Lower lobe of right lung (tissue), 2 donors: ENCODE measurements around the gene NPHS2. TPM values are rescaled to one million over a fixed set of nuclear protein-coding genes. Genes with fewer than 3 reads are reported as not detected.

Experiments
- ATAC-seq, 2 donors: fragments of 200-7000 bp; cut with Tn5 transposase; one replicate each; pipeline ENCODE4 v1.9.1; 2020 to 2022; ENCODE audit warnings: mild to moderate bottlenecking in 2 of 2, moderate library complexity in 2 of 2
- DNase-seq: peaks from one replicate; pipeline ENCODE4 v3.0.0-alpha.2; 2020
- H3K27ac ChIP-seq: fragments of 200-600 bp; one replicate; pipeline ENCODE4 v1.8.0; 2022
- H3K27me3 ChIP-seq: fragments of 200-600 bp; one replicate; pipeline ENCODE4 v1.8.0; 2022; ENCODE audit warnings: low read depth
- H3K36me3 ChIP-seq: fragments of 200-600 bp; one replicate; pipeline ENCODE4 v1.8.0; 2022; ENCODE audit warnings: mild to moderate bottlenecking
- H3K4me1 ChIP-seq: fragments of 200-600 bp; one replicate; pipeline ENCODE4 v1.8.0; 2022
- H3K4me3 ChIP-seq: fragments of 200-600 bp; one replicate; pipeline ENCODE4 v1.8.0; 2022; ENCODE audit warnings: mild to moderate bottlenecking
- H3K9me3 ChIP-seq: fragments of 200-600 bp; one replicate; pipeline ENCODE4 v1.8.0; 2022
- CTCF ChIP-seq: fragments of 200-600 bp; IDR thresholded peaks from one replicate; pipeline ENCODE4 v1.8.0; 2022; ENCODE audit warnings: antibody characterized with exemption, mild to moderate bottlenecking
- intact Hi-C: fragments of 100-400 bp; cut with DNase I; formaldehyde crosslinking; loops from one replicate; pipeline ENCODE4 v1.11.0; 2022
- total RNA-seq: library from RNA; stranded (reverse); fragmentation: NEBNext Ultra II Directional; extraction: Animal tissue kit (Norgen Biotek cat#: 25700); gene quantifications from one replicate; pipeline ENCODE4 v1.2.1, GENCODE V29; 2021
- donor health status: DM: no; HTN: yes; CAD: no; lungs with severe emphysema.

NPHS2 gene
- total RNA-seq, 1 donor from 2014 or later: not detected

GRCh38 chr1:179591592-179592580, 16.1 kb upstream of the NPHS2 start, which contains the start of gene TDRD5:
Gene TDRD5, plus strand, starts transcription at chr1:179591832. Its CDS starts 784 bp downstream, at chr1:179592616.
- intact Hi-C loops: no loop called here
- Histone ChIP-seq H3K36me3 (no peaks in the 10 kb centered on the region), H3K4me1 (no peaks in the 10 kb centered on the region), H3K27me3 (peaks cover 12% of the 10 kb centered on the region), H3K4me3 (peak within 1 kb of the TSS; percentile 27), H3K9me3 (no peaks in the 10 kb centered on the region), H3K27ac (no peak within 1 kb of the TSS)
- no peak for TF ChIP-seq CTCF
- peak; percentile 57 for DNase-seq
- peak; percentile 63 to 65 for ATAC-seq

DNA sequence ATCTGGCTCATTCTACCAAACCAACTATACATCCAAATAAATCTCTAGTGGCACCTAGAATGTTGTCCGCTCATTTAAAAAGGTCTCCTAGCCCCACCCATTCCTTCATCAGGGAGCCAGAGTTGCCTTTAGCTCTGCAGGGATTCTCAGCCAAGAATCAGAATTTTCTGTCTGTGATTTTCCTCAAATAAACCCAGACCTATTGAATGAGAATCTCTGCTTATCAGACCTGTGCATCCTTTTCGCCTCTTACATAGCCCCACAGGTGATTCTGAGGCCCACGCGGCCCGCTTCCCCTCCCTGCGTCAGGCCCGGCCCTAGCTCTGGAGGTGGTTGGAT, 15.5 kb upstream of the NPHS2 start:
- H3K27ac ChIP-seq: no peak overlapping the region
- peak overlapping the region; percentile 27 for H3K4me3 ChIP-seq
- H3K27me3 ChIP-seq: peaks cover 16% of the 10 kb centered on the region
- H3K36me3 ChIP-seq: no peaks in the 10 kb centered on the region
- no peak for DNase-seq
- TF ChIP-seq CTCF: no peak
- ATAC-seq: no peak
- H3K4me1 ChIP-seq: peaks cover 3% of the 10 kb centered on the region
- intact Hi-C loops: no loop called here
- H3K9me3 ChIP-seq: no peaks in the 10 kb centered on the region

DNA sequence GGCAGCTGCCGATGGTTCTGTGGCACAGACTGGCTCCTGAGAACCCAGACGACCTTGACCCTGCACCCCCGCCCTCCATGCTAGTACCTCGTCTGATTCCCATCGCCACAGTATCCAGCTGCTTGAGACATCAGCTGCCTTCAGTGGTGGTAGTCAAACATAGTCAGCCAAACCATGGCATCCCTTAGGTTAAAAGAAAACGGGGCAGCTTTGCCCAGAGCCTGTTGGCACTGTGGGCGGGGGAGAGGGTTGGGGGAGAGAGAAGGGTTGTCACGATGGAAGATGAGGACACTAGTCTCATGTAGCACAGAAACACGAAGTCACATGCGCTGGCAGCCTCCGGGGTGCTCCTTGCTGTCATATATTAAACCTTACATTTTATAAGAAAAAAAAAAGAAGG, 14.9 kb upstream of the NPHS2 start:
- Histone ChIP-seq H3K9me3 (no peaks in the 10 kb centered on the region), H3K4me3 (no peak overlapping the region), H3K27me3 (peaks cover 19% of the 10 kb centered on the region), H3K36me3 (no peaks in the 10 kb centered on the region), H3K4me1 (peaks cover 5% of the 10 kb centered on the region), H3K27ac (no peak overlapping the region)
- intact Hi-C loops: no loop called here
- DNase-seq (no peak), ATAC-seq (no peak)
- TF ChIP-seq CTCF: no peak

GRCh38 chr1:179589509-179589908, 13.8 kb upstream of the NPHS2 start:
- no peak for DNase-seq
- Histone ChIP-seq H3K36me3 (no peaks in the 10 kb centered on the region), H3K27me3 (peaks cover 19% of the 10 kb centered on the region), H3K4me3 (no peak overlapping the region), H3K9me3 (no peaks in the 10 kb centered on the region), H3K4me1 (peaks cover 5% of the 10 kb centered on the region), H3K27ac (no peak overlapping the region)
- no peak for ATAC-seq
- intact Hi-C loops: no loop called here
- no peak for TF ChIP-seq CTCF

- DNase-seq (no peak), ATAC-seq (no peak)
- H3K36me3 ChIP-seq: no peaks in the 10 kb centered on the region
- H3K27ac ChIP-seq: no peak overlapping the region
- no peak overlapping the region for H3K4me3 ChIP-seq
- intact Hi-C loops: no loop called here
- H3K4me1 ChIP-seq: peaks cover 5% of the 10 kb centered on the region
- H3K27me3 ChIP-seq: peaks cover 20% of the 10 kb centered on the region
- TF ChIP-seq CTCF: no peak
- no peaks in the 10 kb centered on the region for H3K9me3 ChIP-seq
Measured at GRCh38 chr1:179588425-179589024, 12.8 kb upstream of the NPHS2 start.
